Mesendoderm (in vitro differentiated cells): ENCODE results near the gene SNX25.

ENCODE experiments used
- DNase-seq: peaks from one replicate; pipeline ENCODE4 v3.0.0; 2013
- H2AK5ac ChIP-seq: 2 replicates; pipeline ENCODE4 v1.6.1; 2013; ENCODE audit warnings: low read length, inconsistent platforms
- H2BK120ac ChIP-seq: 2 replicates; pipeline ENCODE4 v1.6.1; 2013; ENCODE audit warnings: low read depth, mild to moderate bottlenecking, low read length, moderate library complexity, mixed read lengths
- H2BK15ac ChIP-seq: replicated peaks from 2 replicates; pipeline ENCODE4 v1.6.1; 2013; ENCODE audit warnings: low read depth, mild to moderate bottlenecking, moderate library complexity
- H2BK5ac ChIP-seq: 2 replicates; pipeline ENCODE4 v1.6.1; 2013; ENCODE audit warnings: low read length, inconsistent platforms
- H3K18ac ChIP-seq: 2 replicates; pipeline ENCODE4 v1.6.1; 2013; ENCODE audit warnings: mild to moderate bottlenecking, low read length, mixed read lengths
- H3K23ac ChIP-seq: one replicate; pipeline ENCODE4 v1.6.1; 2013; ENCODE audit warnings: low read length
- H3K27ac ChIP-seq: 2 replicates; pipeline ENCODE4 v1.5.1; 2013; ENCODE audit warnings: low read depth, mild to moderate bottlenecking, inconsistent platforms, low read length, moderate library complexity
- H3K27me3 ChIP-seq: 2 replicates; pipeline ENCODE4 v1.6.1; 2013; ENCODE audit warnings: low read length, control low read depth, mild to moderate bottlenecking, inconsistent platforms; ENCODE audit not compliant: insufficient read depth, poor library complexity
- H3K36me3 ChIP-seq: 2 replicates; pipeline ENCODE4 v1.6.1; 2013; ENCODE audit warnings: low read length, inconsistent platforms; ENCODE audit not compliant: control insufficient read depth, insufficient read depth
- H3K4ac ChIP-seq: one replicate; pipeline ENCODE4 v1.6.1; 2013; ENCODE audit warnings: low read depth, mild to moderate bottlenecking, low read length, moderate library complexity
- H3K4me1 ChIP-seq: 2 replicates; pipeline ENCODE4 v1.6.1; 2013; ENCODE audit warnings: low read depth, low read length, inconsistent platforms; ENCODE audit not compliant: control insufficient read depth
- H3K4me2 ChIP-seq: 2 replicates; pipeline ENCODE4 v1.6.1; 2013; ENCODE audit warnings: low read length
- H3K4me3 ChIP-seq: 2 replicates; pipeline ENCODE4 v1.5.1; 2013; ENCODE audit warnings: mild to moderate bottlenecking, low read length
- H3K56ac ChIP-seq: one replicate; pipeline ENCODE4 v1.6.1; 2013; ENCODE audit warnings: low read length
- H3K79me1 ChIP-seq: 2 replicates; pipeline ENCODE4 v1.6.1; 2013; ENCODE audit warnings: low read length, inconsistent platforms
- H3K79me2 ChIP-seq: 2 replicates; pipeline ENCODE4 v1.6.1; 2013; ENCODE audit warnings: mild to moderate bottlenecking, low read length; ENCODE audit not compliant: control insufficient read depth, insufficient read depth
- H3K9ac ChIP-seq: 2 replicates; pipeline ENCODE4 v1.6.1; 2013; ENCODE audit warnings: low read length, inconsistent platforms
- H4K5ac ChIP-seq: one replicate; pipeline ENCODE4 v1.6.1; 2013; ENCODE audit warnings: low read length
- H4K8ac ChIP-seq: one replicate; pipeline ENCODE4 v1.6.1; 2013; ENCODE audit warnings: low read depth, mild to moderate bottlenecking, control low read depth, low read length, moderate library complexity
- WGBS: extraction: QIAGEN DNeasy Blood & Tissue Kit; methylation state at CpG from one replicate; pipeline ENCODE4 v1.1.7; 2013; ENCODE audit warnings: low lambda C conversion rate, missing lambda C conversion rate; ENCODE audit not compliant: insufficient coverage; ENCODE audit errors: extremely low coverage; 5-methylcytosine and 5-hydroxymethylcytosine counted together

SNX25 gene

DNA sequence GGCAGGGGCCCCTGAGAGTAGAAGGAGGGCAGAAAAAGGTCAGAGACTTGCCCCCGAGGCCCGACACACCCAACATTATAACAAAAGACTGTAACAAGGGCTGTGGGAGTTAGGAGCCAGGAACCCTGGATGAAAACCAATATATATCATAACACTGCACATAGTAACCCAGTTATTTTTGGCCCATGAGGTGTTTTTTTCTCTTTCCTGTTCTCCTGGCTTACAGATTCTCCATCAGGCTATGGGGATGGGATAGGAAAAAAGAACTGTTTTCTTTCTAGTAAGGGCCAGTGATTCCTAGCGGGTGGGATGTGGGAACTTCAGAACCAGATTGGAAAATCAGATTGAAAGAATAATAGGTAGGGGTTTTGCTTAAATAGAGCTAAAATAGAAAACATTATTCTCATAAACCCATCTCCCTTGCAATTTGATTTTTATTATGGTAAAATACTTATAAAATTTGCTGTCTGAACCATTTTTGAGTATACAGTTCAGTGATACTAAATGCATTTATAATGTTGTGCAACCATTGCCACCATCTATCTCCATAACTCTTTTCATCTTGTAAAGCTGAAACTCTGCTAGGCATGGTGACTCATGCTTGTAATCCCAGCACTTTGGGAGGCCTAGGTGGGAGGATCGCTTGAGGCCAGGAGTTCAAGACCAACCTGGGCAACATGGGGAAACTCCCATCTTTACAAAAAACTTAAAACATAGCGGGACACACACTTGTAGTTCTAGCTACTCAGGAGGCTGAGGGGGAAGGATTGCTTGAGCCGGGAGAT, 33.5 kb downstream of the SNX25 start:
- Histone ChIP-seq H3K4me3 (no peak overlapping the region), H2BK5ac (no peak overlapping the region), H3K18ac (no peak overlapping the region), H2AK5ac (no peak overlapping the region), H3K4me2 (no peak overlapping the region), H3K23ac (no peak overlapping the region), H3K56ac (no peak overlapping the region), H4K8ac (no peak overlapping the region), H3K9ac (no peak overlapping the region), H2BK15ac (no peak overlapping the region), H3K4me1 (no peaks in the 10 kb centered on the region), H3K36me3 (no peaks in the 10 kb centered on the region), H3K79me1 (peaks cover 6% of the 10 kb centered on the region), H2BK120ac (no peak overlapping the region), H3K4ac (no peak overlapping the region), H4K5ac (no peak overlapping the region), H3K27ac (no peak overlapping the region), H3K27me3 (no peaks in the 10 kb centered on the region), H3K79me2 (peaks cover 1% of the 10 kb centered on the region)
- no CpG with 5 or more reads among the region's 6 CpGs for WGBS
- no peak for DNase-seq

DNA sequence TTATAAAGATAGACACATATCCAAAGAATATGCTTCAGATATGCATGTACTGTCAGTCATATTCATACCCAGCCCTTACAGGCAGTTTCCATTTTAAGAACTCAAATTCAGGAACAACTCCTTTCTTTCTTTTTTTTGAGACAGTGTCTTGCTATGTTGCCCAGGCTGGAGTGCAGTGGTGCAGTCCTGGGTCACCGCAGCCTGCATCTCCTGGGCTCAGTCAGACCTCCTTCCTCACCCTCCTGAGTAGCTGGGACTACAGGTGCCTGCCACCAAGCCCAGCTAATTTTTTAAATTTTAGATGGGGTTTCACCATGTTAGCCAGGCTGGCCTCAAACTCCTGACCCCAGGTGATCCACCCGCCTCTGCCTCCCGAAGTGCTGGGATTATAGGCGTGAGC, 34.5 kb downstream of the SNX25 start:
- H3K4me3 ChIP-seq: no peak overlapping the region
- peaks cover 3% of the 10 kb centered on the region for H3K79me1 ChIP-seq
- no CpG with 5 or more reads among the region's 4 CpGs for WGBS
- H3K23ac ChIP-seq: no peak overlapping the region
- H3K9ac ChIP-seq: no peak overlapping the region
- no peak overlapping the region for H2BK120ac ChIP-seq
- DNase-seq: no peak
- no peak overlapping the region for H2AK5ac ChIP-seq
- H3K4me1 ChIP-seq: no peaks in the 10 kb centered on the region
- H3K4ac ChIP-seq: no peak overlapping the region
- no peak overlapping the region for H2BK5ac ChIP-seq
- H2BK15ac ChIP-seq: no peak overlapping the region
- no peak overlapping the region for H4K8ac ChIP-seq
- no peak overlapping the region for H4K5ac ChIP-seq
- no peaks in the 10 kb centered on the region for H3K27me3 ChIP-seq
- no peak overlapping the region for H3K27ac ChIP-seq
- no peaks in the 10 kb centered on the region for H3K36me3 ChIP-seq
- H3K56ac ChIP-seq: no peak overlapping the region
- H3K18ac ChIP-seq: no peak overlapping the region
- no peak overlapping the region for H3K4me2 ChIP-seq
- peaks cover 1% of the 10 kb centered on the region for H3K79me2 ChIP-seq

DNA sequence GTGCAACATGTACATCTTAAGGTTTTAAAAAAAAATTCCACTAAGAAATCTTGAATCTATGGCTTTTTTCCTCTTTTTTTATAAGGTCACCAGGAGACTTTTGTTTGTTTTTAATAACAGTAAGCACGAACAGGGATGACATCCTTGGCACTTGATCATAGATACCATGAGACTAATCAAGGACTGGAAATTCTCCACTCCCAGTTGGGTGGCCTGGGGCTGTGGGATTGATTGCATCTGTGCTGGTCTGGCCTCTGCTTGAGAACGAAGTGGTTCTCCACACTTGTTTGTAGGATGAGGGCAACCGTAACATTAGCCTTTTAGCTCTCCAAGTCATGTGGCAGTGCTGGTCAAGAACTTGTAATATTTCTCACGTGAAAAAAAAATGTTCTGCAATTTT, 35.4 kb downstream of the SNX25 start:
- no peak overlapping the region for H2BK5ac ChIP-seq
- no CpG with 5 or more reads among the region's 4 CpGs for WGBS
- H3K4me1 ChIP-seq: no peaks in the 10 kb centered on the region
- no peak overlapping the region for H3K4me3 ChIP-seq
- no peak overlapping the region for H3K4me2 ChIP-seq
- no peak overlapping the region for H3K23ac ChIP-seq
- no peaks in the 10 kb centered on the region for H3K27me3 ChIP-seq
- H2BK15ac ChIP-seq: no peak overlapping the region
- H3K56ac ChIP-seq: no peak overlapping the region
- no peak overlapping the region for H4K5ac ChIP-seq
- no peak overlapping the region for H3K4ac ChIP-seq
- H3K79me1 ChIP-seq: peaks cover 3% of the 10 kb centered on the region
- no peak overlapping the region for H2AK5ac ChIP-seq
- peaks cover 1% of the 10 kb centered on the region for H3K79me2 ChIP-seq
- H3K27ac ChIP-seq: no peak overlapping the region
- H3K18ac ChIP-seq: no peak overlapping the region
- H3K36me3 ChIP-seq: no peaks in the 10 kb centered on the region
- H3K9ac ChIP-seq: no peak overlapping the region
- no peak overlapping the region for H2BK120ac ChIP-seq
- H4K8ac ChIP-seq: no peak overlapping the region
- peak; percentile 46 for DNase-seq

DNA sequence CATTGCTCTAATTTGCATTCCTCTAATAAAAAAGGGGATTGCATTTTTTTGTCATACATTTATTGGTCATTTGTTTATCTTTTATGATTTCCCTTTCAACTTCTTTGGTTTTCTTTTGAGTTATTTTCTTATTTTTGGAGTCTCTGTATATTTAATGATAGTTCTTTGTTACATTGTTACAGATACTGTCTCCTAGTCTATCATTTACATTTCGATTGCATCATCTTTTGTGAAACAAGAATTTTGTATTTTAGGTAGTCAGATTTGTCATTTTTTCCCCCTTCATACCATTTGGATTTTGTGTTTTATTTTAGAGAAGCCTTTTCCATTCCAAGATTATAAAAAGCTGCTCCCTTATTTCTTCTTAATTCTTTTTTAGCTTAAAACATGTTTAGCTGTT, 37.1 kb downstream of the SNX25 start:
- H3K36me3 ChIP-seq: no peaks in the 10 kb centered on the region
- WGBS: no CpG with 5 or more reads among the region's 1 CpG
- H4K5ac ChIP-seq: no peak overlapping the region
- peaks cover 5% of the 10 kb centered on the region for H3K79me1 ChIP-seq
- H3K27ac ChIP-seq: no peak overlapping the region
- H3K18ac ChIP-seq: no peak overlapping the region
- no peak overlapping the region for H2BK15ac ChIP-seq
- no peak overlapping the region for H3K4me2 ChIP-seq
- no peak overlapping the region for H2BK5ac ChIP-seq
- H3K4ac ChIP-seq: no peak overlapping the region
- H2AK5ac ChIP-seq: no peak overlapping the region
- DNase-seq: no peak
- no peak overlapping the region for H3K4me3 ChIP-seq
- H4K8ac ChIP-seq: no peak overlapping the region
- H3K56ac ChIP-seq: no peak overlapping the region
- H3K4me1 ChIP-seq: no peaks in the 10 kb centered on the region
- no peak overlapping the region for H3K9ac ChIP-seq
- peaks cover 1% of the 10 kb centered on the region for H3K79me2 ChIP-seq
- H3K27me3 ChIP-seq: no peaks in the 10 kb centered on the region
- no peak overlapping the region for H3K23ac ChIP-seq
- H2BK120ac ChIP-seq: no peak overlapping the region

DNA sequence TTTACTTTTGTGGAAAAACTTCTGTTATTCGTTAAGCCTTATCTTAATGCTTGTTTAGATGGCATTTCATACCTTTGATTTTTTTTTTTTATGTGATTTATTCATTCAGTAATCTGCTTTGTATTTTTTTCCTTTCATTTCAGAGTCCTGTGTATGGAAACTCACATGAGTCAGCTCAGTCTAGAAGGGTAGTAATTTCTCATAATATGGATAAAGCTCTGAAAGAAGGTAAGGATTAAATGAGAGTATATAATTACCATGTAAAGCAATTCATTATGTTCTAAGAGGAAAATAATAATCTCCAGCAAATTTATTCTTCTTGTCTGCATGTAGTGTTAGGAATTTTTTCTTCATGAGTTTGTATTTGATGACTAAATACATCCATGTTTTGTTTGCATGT, 37.8 kb downstream of the SNX25 start:
- Histone ChIP-seq H3K23ac (no peak overlapping the region), H3K4me3 (no peak overlapping the region), H3K27me3 (no peaks in the 10 kb centered on the region), H4K5ac (no peak overlapping the region), H2BK120ac (no peak overlapping the region), H3K4me1 (no peaks in the 10 kb centered on the region), H4K8ac (no peak overlapping the region), H3K4ac (no peak overlapping the region), H2AK5ac (no peak overlapping the region), H3K4me2 (no peak overlapping the region), H3K36me3 (no peaks in the 10 kb centered on the region), H3K9ac (no peak overlapping the region), H3K56ac (no peak overlapping the region), H3K27ac (no peak overlapping the region), H3K18ac (no peak overlapping the region), H3K79me2 (peaks cover 1% of the 10 kb centered on the region), H2BK5ac (no peak overlapping the region), H2BK15ac (no peak overlapping the region), H3K79me1 (peaks cover 5% of the 10 kb centered on the region)
- DNase-seq: no peak
- WGBS: no CpG with 5 or more reads among the region's 1 CpG
